Uterus (tissue), 2 donors: Measurements from ENCODE around the gene ST8SIA5.

Experiments
- POLR2A ChIP-seq, 2 donors: fragments of 450-650 bp; IDR thresholded peaks; one replicate each; pipeline ENCODE4 v1.6.1; 2016; ENCODE audit warnings: antibody characterized with exemption in 2 of 2, mild to moderate bottlenecking in 1 of 2, moderate library complexity in 1 of 2
- TF ChIP-seq, protein P1 (sequence below), 4 experiments: fragments of 200-600 bp in 2 of 4; fragments of 450-650 bp in 2 of 4; sonication (generic) in 2 of 4; IDR thresholded peaks; one replicate each; pipeline ENCODE4 v1.5.1; 2016 to 2019; ENCODE audit warnings: antibody characterized with exemption in 4 of 4, mild to moderate bottlenecking in 2 of 4, moderate library complexity in 1 of 4

DNA sequence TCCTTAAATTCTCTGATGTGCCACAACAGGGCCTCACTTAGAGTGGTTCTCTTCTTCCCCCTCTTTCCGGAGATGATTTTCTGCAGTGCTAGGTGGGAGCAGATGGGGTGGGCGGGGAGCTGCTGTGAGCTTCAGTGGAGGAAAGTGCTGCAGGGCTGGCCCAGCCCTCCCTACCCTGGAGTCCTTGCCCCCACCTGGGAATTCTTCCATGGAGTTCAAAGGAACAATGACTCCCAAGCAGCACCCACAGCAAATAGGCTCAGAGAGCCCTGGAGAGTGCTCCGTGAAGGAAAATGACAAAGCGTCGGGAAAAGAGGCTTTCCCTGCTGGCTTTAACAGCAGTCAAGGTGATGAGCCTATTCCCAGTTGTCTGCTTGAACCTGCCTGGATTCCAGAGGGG, 128.6 kb downstream of the ST8SIA5 start:
- TF ChIP-seq, protein P1, sequence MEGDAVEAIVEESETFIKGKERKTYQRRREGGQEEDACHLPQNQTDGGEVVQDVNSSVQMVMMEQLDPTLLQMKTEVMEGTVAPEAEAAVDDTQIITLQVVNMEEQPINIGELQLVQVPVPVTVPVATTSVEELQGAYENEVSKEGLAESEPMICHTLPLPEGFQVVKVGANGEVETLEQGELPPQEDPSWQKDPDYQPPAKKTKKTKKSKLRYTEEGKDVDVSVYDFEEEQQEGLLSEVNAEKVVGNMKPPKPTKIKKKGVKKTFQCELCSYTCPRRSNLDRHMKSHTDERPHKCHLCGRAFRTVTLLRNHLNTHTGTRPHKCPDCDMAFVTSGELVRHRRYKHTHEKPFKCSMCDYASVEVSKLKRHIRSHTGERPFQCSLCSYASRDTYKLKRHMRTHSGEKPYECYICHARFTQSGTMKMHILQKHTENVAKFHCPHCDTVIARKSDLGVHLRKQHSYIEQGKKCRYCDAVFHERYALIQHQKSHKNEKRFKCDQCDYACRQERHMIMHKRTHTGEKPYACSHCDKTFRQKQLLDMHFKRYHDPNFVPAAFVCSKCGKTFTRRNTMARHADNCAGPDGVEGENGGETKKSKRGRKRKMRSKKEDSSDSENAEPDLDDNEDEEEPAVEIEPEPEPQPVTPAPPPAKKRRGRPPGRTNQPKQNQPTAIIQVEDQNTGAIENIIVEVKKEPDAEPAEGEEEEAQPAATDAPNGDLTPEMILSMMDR (IDR thresholded peaks at IDR 0.05), result no peak
- TF ChIP-seq POLR2A (IDR thresholded peaks at IDR 0.05), result no peak
